B cell (primary cell): ENCODE measurements around the gene SLC25A38. TPM values are rescaled to one million over a fixed set of nuclear protein-coding genes. Genes with fewer than 3 reads are reported as not detected.

ENCODE experiments used
- ATAC-seq: fragments of 200-7000 bp; cut with Tn5 transposase; one replicate; pipeline ENCODE4 v1.10.0; 2021; ENCODE audit warnings: low read depth, mild to moderate bottlenecking, moderate number of reproducible peaks, moderate library complexity
- CTCF ChIA-PET: fragments of 350-600 bp; sonication (Branson Sonifier 250); formaldehyde crosslinking; loops from one replicate; lab custom pipeline; 2021; ENCODE audit warnings: antibody characterized with exemption, inconsistent platforms; lab: Charles Lee
- POLR2A ChIA-PET: fragments of 350-600 bp; sonication (Branson Sonifier 250); formaldehyde crosslinking; loops from one replicate; lab custom pipeline; 2021; ENCODE audit warnings: antibody characterized with exemption; lab: Charles Lee
- DNase-seq: peaks from one replicate; pipeline ENCODE4 v3.0.0; 2013
- H2AFZ ChIP-seq: 2 replicates; pipeline ENCODE4 v1.6.1; 2012; ENCODE audit warnings: mild to moderate bottlenecking, low read depth, low read length; ENCODE audit not compliant: insufficient read depth, poor library complexity, severe bottlenecking
- H3K27ac ChIP-seq, 2 donors: 1 replicate in 1 of 2; 2 replicates in 1 of 2; pipeline ENCODE4 v1.5.1; 2012 to 2013; ENCODE audit warnings: low read length in 2 of 2, mild to moderate bottlenecking in 2 of 2, moderate library complexity in 1 of 2
- H3K27me3 ChIP-seq, 4 experiments: fragments of 200-600 bp in 1 of 4; sonication (generic) in 1 of 4; replicated peaks in 1 of 4; 1 replicate in 2 of 4; 2 replicates in 2 of 4; pipeline versions ENCODE4 v1.6.1 to v1.7.0; 2013 to 2016; ENCODE audit warnings: low read length in 3 of 4, mild to moderate bottlenecking in 2 of 4, mixed read lengths in 1 of 4, moderate library complexity in 1 of 4; ENCODE audit not compliant: insufficient read depth in 4 of 4, control insufficient read depth in 3 of 4; ENCODE audit errors: control extremely low read depth in 1 of 4
- H3K36me3 ChIP-seq, 2 experiments: replicated peaks in 1 of 2; 1 replicate in 1 of 2; 2 replicates in 1 of 2; pipeline versions ENCODE4 v1.6.1 to v1.7.1; 2013; ENCODE audit warnings: low read length in 1 of 2; ENCODE audit not compliant: insufficient read depth in 2 of 2, control insufficient read depth in 1 of 2; ENCODE audit errors: control extremely low read depth in 1 of 2, extremely low read depth in 1 of 2
- H3K4me1 ChIP-seq, 2 donors: fragments of 200-600 bp in 1 of 2; sonication (generic) in 1 of 2; 1 replicate in 1 of 2; 2 replicates in 1 of 2; pipeline versions ENCODE4 v1.5.1 to v1.6.1; 2013 to 2017; ENCODE audit warnings: low read length in 2 of 2; ENCODE audit not compliant: control insufficient read depth in 2 of 2, insufficient read depth in 2 of 2
- H3K4me2 ChIP-seq: replicated peaks from 2 replicates; pipeline ENCODE3; 2012; ENCODE audit warnings: mild to moderate bottlenecking, low read depth, low read length; ENCODE audit not compliant: poor library complexity, severe bottlenecking
- H3K4me3 ChIP-seq, 5 experiments: fragments of 200-600 bp in 1 of 5; sonication (generic) in 1 of 5; 1 replicate in 3 of 5; 2 replicates in 2 of 5; pipeline versions ENCODE4 v1.5.1 to v1.7.0; 2011 to 2016; ENCODE audit warnings: low read length in 4 of 5, mild to moderate bottlenecking in 4 of 5, low read depth in 2 of 5, control low read depth in 1 of 5, moderate library complexity in 1 of 5; ENCODE audit not compliant: insufficient read depth in 1 of 5; ENCODE audit errors: control extremely low read depth in 1 of 5, extremely low read depth in 1 of 5
- H3K79me2 ChIP-seq: fragments of 200-600 bp; sonication (generic); one replicate; pipeline ENCODE4 v1.6.0; 2016; ENCODE audit warnings: low read length; ENCODE audit not compliant: control insufficient read depth, insufficient read depth
- H3K9ac ChIP-seq: fragments of 200-600 bp; sonication (generic); 2 replicates; pipeline ENCODE4 v1.6.1; 2017; ENCODE audit warnings: mild to moderate bottlenecking, low read length, moderate library complexity
- H3K9me3 ChIP-seq, 3 donors: one replicate each; pipeline versions ENCODE4 v1.6.1 to v1.7.1; 2013; ENCODE audit warnings: low read length in 2 of 3; ENCODE audit not compliant: control insufficient read depth in 2 of 3, insufficient read depth in 1 of 3; ENCODE audit errors: control extremely low read depth in 1 of 3
- H4K20me1 ChIP-seq: 2 replicates; pipeline ENCODE4 v1.6.0; 2012; ENCODE audit warnings: mild to moderate bottlenecking, low read length; ENCODE audit not compliant: insufficient read depth, control insufficient read depth, poor library complexity, severe bottlenecking
- H3K27ac Mint-ChIP-seq: one replicate; pipeline ENCODE4 v1.8.0; 2021; ENCODE audit warnings: mixed read lengths
- H3K27me3 Mint-ChIP-seq: one replicate; pipeline ENCODE4 v1.8.0; 2021; ENCODE audit warnings: mixed read lengths
- H3K4me1 Mint-ChIP-seq: one replicate; pipeline ENCODE4 v1.8.0; 2021; ENCODE audit warnings: mixed read lengths
- H3K4me3 Mint-ChIP-seq: one replicate; pipeline ENCODE4 v1.8.0; 2021; ENCODE audit warnings: mixed read lengths
- H3K9me3 Mint-ChIP-seq: one replicate; pipeline ENCODE4 v1.8.0; 2022; ENCODE audit warnings: mixed read lengths; ENCODE audit not compliant: insufficient read depth
- EZH2 ChIP-seq: IDR thresholded peaks from 2 replicates; pipeline ENCODE4 v1.6.1; 2012; ENCODE audit warnings: borderline replicate concordance, low read depth, mild to moderate bottlenecking, moderate library complexity, low read length; ENCODE audit not compliant: insufficient read depth, poor library complexity, severe bottlenecking
- WGBS: methylation state at CpG from one replicate; pipeline ENCODE4 v1.1.5; 2013; ENCODE audit warnings: missing lambda C conversion rate; ENCODE audit not compliant: insufficient coverage; 5-methylcytosine and 5-hydroxymethylcytosine counted together
- intact Hi-C: fragments of 100-400 bp; cut with micrococcal nuclease; formaldehyde crosslinking; loops from one replicate; pipeline ENCODE4 v1.10.0; 2022
- polyA plus RNA-seq: library from polyadenylated mRNA; depleted of rRNA; stranded (reverse); fragments of >200 nt; gene quantifications from 2 replicates; pipeline ENCODE4 v1.2.3, GENCODE V29; 2012
- total RNA-seq, 2 donors: library from RNA; stranded (reverse); fragments of 120-200 nt in 1 of 2; gene quantifications; 1 replicate in 1 of 2; 2 replicates in 1 of 2; pipeline versions ENCODE4 v1.2.3 to v1.2.4, GENCODE V29; 2013 to 2022
- TF ChIP-seq, protein P1 (sequence below): fragments of 200-600 bp; IDR thresholded peaks from one replicate; pipeline ENCODE4 v1.8.0; 2022; ENCODE audit warnings: antibody characterized with exemption, mild to moderate bottlenecking

Gene SLC25A38
- total and polyA plus RNA-seq, 2 donors (not counting 1 experiment from before 2014, with no cell fraction given), result 45.5 to 53.0 TPM

DNA sequence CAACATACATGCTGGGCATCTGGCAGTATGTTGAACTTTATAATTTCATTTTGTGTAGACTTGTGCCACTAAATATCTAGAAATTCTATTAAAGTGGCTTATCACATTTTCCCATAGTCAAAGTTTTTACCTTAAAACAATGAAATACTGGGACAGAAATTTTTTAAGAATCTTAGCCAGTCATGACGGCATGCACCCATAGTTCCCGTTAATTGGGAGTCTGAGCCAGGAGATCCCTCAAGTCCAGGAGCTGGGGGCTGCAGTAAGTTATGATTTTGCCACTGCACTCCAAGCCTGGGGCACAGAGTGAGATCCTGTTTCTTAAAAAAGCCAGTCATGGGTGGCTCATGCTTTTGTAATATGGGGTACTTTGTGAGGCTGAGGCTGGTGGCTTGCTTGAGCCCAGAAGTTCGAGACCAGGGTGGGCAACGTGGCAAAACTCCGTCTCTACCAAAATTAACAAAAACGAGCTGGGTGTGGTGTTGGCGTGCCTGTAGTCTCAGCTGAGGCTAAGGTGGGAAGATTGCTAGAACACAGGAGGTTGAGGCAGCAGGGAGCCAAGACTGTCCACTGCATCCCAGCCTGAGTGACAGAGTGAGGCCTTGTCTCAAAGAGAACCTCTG, 26.5 kb downstream of the SLC25A38 start:
- ATAC-seq, result no peak

DNA sequence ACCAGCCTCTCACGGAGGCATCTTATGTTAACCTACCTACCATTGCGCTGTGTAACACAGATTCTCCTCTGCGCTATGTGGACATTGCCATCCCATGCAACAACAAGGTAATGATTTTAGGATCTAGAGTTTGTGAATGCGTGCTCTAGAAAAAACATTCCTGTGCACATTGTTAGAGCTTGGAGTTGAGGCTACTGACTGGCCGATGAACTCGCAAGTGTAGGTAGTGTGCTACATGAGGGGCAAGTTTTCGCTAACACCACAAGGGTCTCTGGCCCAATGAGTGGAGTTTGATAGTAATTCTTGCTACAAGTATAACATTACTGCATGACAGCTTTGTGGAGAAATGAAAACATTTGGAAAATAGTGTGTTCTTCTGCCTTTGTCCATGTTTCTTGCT, 27.7 kb downstream of the SLC25A38 start:
- no peak overlapping the region for H3K27ac ChIP-seq
- peaks cover 29% of the 10 kb centered on the region for H3K79me2 ChIP-seq
- H3K27me3 ChIP-seq, result no peaks in the 10 kb centered on the region
- Mint-ChIP-seq H3K27me3 (no peaks in the 10 kb centered on the region), H3K27ac (no peak overlapping the region), H3K4me1 (peaks cover 39% of the 10 kb centered on the region), H3K4me3 (no peak overlapping the region), H3K9me3 (no peaks in the 10 kb centered on the region)
- CTCF ChIA-PET, result interaction anchor here (1.7 kb wide), 1 partner anchor 33 kb away, joined by 4 read pairs; no protein-coding TSS in a partner anchor
- 94% methylated on average over 2 of the region's 7 CpGs for WGBS
- ATAC-seq (no peak), DNase-seq (no peak)
- no peak overlapping the region for H3K4me3 ChIP-seq
- intact Hi-C loops, result no loop called here
- H3K36me3 ChIP-seq, result peaks cover 6 to 71% of the 10 kb centered on the region in 2 experiments
- no peak overlapping the region for H3K4me2 ChIP-seq
- TF ChIP-seq, protein P1, sequence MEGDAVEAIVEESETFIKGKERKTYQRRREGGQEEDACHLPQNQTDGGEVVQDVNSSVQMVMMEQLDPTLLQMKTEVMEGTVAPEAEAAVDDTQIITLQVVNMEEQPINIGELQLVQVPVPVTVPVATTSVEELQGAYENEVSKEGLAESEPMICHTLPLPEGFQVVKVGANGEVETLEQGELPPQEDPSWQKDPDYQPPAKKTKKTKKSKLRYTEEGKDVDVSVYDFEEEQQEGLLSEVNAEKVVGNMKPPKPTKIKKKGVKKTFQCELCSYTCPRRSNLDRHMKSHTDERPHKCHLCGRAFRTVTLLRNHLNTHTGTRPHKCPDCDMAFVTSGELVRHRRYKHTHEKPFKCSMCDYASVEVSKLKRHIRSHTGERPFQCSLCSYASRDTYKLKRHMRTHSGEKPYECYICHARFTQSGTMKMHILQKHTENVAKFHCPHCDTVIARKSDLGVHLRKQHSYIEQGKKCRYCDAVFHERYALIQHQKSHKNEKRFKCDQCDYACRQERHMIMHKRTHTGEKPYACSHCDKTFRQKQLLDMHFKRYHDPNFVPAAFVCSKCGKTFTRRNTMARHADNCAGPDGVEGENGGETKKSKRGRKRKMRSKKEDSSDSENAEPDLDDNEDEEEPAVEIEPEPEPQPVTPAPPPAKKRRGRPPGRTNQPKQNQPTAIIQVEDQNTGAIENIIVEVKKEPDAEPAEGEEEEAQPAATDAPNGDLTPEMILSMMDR, result no peak
- no peak for TF ChIP-seq EZH2
- no peak overlapping the region for H2AFZ ChIP-seq
- H3K4me1 ChIP-seq, result peaks cover 22 to 29% of the 10 kb centered on the region in 2 donors
- POLR2A ChIA-PET, result no interaction called here
- H3K9ac ChIP-seq, result no peak overlapping the region
- H4K20me1 ChIP-seq, result peaks cover 64% of the 10 kb centered on the region
- no peaks in the 10 kb centered on the region for H3K9me3 ChIP-seq

More for the DNA sequence above, 26.5 kb downstream of the SLC25A38 start:
- Mint-ChIP-seq H3K27ac (no peak overlapping the region), H3K4me1 (peaks cover 39% of the 10 kb centered on the region), H3K4me3 (no peak overlapping the region), H3K9me3 (no peaks in the 10 kb centered on the region), H3K27me3 (no peaks in the 10 kb centered on the region)
- H3K27ac ChIP-seq, result peak overlapping the region in 1 of 2 donors; percentile 32
- H3K27me3 ChIP-seq, result no peaks in the 10 kb centered on the region
- H3K79me2 ChIP-seq, result peaks cover 33% of the 10 kb centered on the region
- DNase-seq, result no peak
- H3K9ac ChIP-seq, result no peak overlapping the region
- no peak overlapping the region for H3K4me3 ChIP-seq
- H3K4me2 ChIP-seq, result no peak overlapping the region
- TF ChIP-seq EZH2, result no peak
- TF ChIP-seq, protein P1, result no peak
- no peaks in the 10 kb centered on the region for H3K9me3 ChIP-seq
- 81% methylated on average over 7 of the region's 7 CpGs for WGBS
- ChIA-PET POLR2A (interaction anchor here (0.6 kb wide), 1 partner anchor 254 kb away, joined by 7 read pairs; no protein-coding TSS in a partner anchor), CTCF (interaction anchor here (1.3 kb wide), 1 partner anchor 25 kb away, joined by 5 read pairs; no protein-coding TSS in a partner anchor)
- peaks cover 64% of the 10 kb centered on the region for H4K20me1 ChIP-seq
- peaks cover 6 to 68% of the 10 kb centered on the region in 2 experiments for H3K36me3 ChIP-seq
- no peak overlapping the region for H2AFZ ChIP-seq
- peaks cover 22 to 35% of the 10 kb centered on the region in 2 donors for H3K4me1 ChIP-seq
- intact Hi-C loops, result loop anchor here (5.0 kb wide), 1 partner anchor 1272 kb away; the partner anchor contains the start of genes ACAA1 and MYD88
